GM12878 (cell line): ENCODE data around the gene MLPH. TPM values are rescaled to one million over a fixed set of nuclear protein-coding genes. Genes with fewer than 3 reads are reported as not detected.

Experiments used
- BCL11A ChIP-seq: IDR thresholded peaks from 2 replicates; pipeline ENCODE4 v1.6.1; 2011; ENCODE audit warnings: low read depth, low read length
- KDM1A ChIP-seq: fragments of 200-600 bp; sonication (generic); IDR thresholded peaks from 2 replicates; pipeline ENCODE4 v1.6.1; 2016; ENCODE audit warnings: borderline replicate concordance
- MXI1 ChIP-seq: fragments of 150-350 bp; IDR thresholded peaks from 2 replicates; pipeline ENCODE4 v1.6.1; 2011; ENCODE audit warnings: low read depth, mild to moderate bottlenecking, inconsistent platforms, low read length, improper control_type of control experiment
- MYC ChIP-seq: IDR thresholded peaks from 2 replicates; pipeline ENCODE4 v1.6.1; 2011; ENCODE audit warnings: mild to moderate bottlenecking, low read length, moderate library complexity, inconsistent platforms; ENCODE audit not compliant: insufficient read depth, insufficient replicate concordance, insufficient read length, severe bottlenecking
- NR2C1 ChIP-seq: fragments of 450-650 bp; IDR thresholded peaks from 2 replicates; pipeline ENCODE4 v1.6.1; 2017; ENCODE audit warnings: antibody characterized with exemption, mild to moderate bottlenecking, moderate library complexity
- RUNX3 ChIP-seq: IDR thresholded peaks from 2 replicates; pipeline ENCODE4 v1.6.1; 2012; ENCODE audit warnings: low read length, inconsistent platforms
- YY1 ChIP-seq: IDR thresholded peaks from 2 replicates; pipeline ENCODE4 v1.6.1; 2011; ENCODE audit warnings: low read depth, mild to moderate bottlenecking, low read length
- ZBTB4 ChIP-seq: fragments of 450-650 bp; formaldehyde crosslinking; IDR thresholded peaks from 2 replicates; pipeline ENCODE4 v1.4.0; 2022; ENCODE audit warnings: mild to moderate bottlenecking, moderate library complexity
- ZNF592 ChIP-seq: fragments of 450-650 bp; IDR thresholded peaks from 2 replicates; pipeline ENCODE4 v1.6.1; 2017; ENCODE audit warnings: mild to moderate bottlenecking, moderate library complexity
- microRNA-seq: library from miRNA; unstranded; fragments of <30 nt; microRNA quantifications from one replicate; pipeline ENCODE4, GENCODE V29; 2018
- polyA plus RNA-seq, 11 experiments: library from polyadenylated mRNA; depleted of rRNA in 4 of 11; unstranded in 6 of 11; stranded (reverse) in 5 of 11; fragments of >200 nt; fragmentation: Nextera tagmentation in 4 of 11; fragmentation: Illumina TruSeq in 1 of 11; extraction: Ambion mirVana in 4 of 11; extraction: Trizol in 1 of 11; gene quantifications; 1 replicate in 1 of 11; 2 replicates in 10 of 11; pipeline versions ENCODE4 v1.2.1 to v1.2.3, GENCODE V29; 2011 to 2016; ENCODE audit warnings: inconsistent platforms in 2 of 11, missing spikeins in 2 of 11, low read depth in 1 of 11
- small RNA-seq: library from RNA; depleted of rRNA; stranded (forward); fragments of <200 nt; gene quantifications from one replicate; pipeline ENCODE3, GENCODE V24; 2014
- total RNA-seq, 4 experiments: library from RNA; depleted of rRNA in 3 of 4; stranded (reverse); fragments of >200 nt in 3 of 4; fragmentation: Illumina TruSeq in 1 of 4; extraction: Trizol in 1 of 4; gene quantifications; 2 replicates each; pipeline versions ENCODE4 v1.2.1 to v1.2.3, GENCODE V29; 2013 to 2021
- TF ChIP-seq, protein P1 (sequence below): IDR thresholded peaks from 2 replicates; pipeline ENCODE4 v1.6.1; 2011; ENCODE audit warnings: low read depth, mild to moderate bottlenecking, low read length, moderate library complexity, borderline replicate concordance; ENCODE audit errors: extremely low read depth

MLPH gene
- total and polyA plus RNA-seq, 10 of the 15 experiments (the other 5 are each of a cell fraction or from before 2014, with no cell fraction given): 0.16 to 0.85 TPM; not detected in 8

DNA sequence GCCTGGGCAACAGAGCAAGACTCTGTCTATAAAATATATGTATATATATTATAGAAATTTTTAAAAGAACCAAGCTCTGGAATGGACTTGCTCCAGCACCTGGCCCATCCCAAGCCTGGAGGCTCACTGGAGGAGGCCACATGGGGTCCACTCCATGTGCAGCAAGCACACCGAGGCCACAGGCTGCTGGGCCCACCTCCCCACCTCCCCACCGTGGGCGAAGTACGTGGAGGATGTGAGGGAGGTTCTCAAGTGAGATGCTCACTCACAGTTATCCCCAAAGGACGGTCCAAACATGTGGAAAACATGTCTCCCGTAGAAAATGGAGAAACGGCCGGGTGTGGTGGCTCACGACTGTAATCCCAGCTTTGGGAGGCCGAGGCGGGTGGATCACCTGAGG is 117.3 kb downstream of the MLPH start (continued):
- TF ChIP-seq ZNF592: no peak
- no peak for TF ChIP-seq RUNX3
- TF ChIP-seq ZBTB4 (CRISPR knock-in tag): no peak
- TF ChIP-seq MXI1: no peak
- TF ChIP-seq, protein P1, sequence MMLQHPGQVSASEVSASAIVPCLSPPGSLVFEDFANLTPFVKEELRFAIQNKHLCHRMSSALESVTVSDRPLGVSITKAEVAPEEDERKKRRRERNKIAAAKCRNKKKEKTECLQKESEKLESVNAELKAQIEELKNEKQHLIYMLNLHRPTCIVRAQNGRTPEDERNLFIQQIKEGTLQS: no peak
- no peak for TF ChIP-seq MYC
- TF ChIP-seq NR2C1: no peak
- TF ChIP-seq BCL11A: no peak
- no peak for TF ChIP-seq YY1
- TF ChIP-seq KDM1A: no peak

Small RNAs within 50 kb of the gene (microRNA-seq; reads per million reads assigned to microRNA genes)
- not detected for gene MIR6811

Small RNAs within 50 kb of the gene (small RNA-seq; reads per million reads assigned to genes)
- not detected for gene MIR6811
- gene RNU6-1140P: 0.12 reads per million

Other genes starting within 250 kb of the MLPH start
- gene COL6A3, start 73.1 kb upstream of the MLPH start, total RNA-seq (2014; rRNA removed): not detected in 2 replicates
- 0.05 TPM in 1 of 2 replicates, not detected in the other for gene COL6A3, start 73.1 kb upstream of the MLPH start, total RNA-seq (2014; rRNA removed; fragmentation: Illumina TruSeq; extraction: Trizol)
- gene COL6A3, start 73.1 kb upstream of the MLPH start, total RNA-seq (2021): 0.43 and 0.51 TPM in 2 replicates
- 0.01 TPM in 1 of 2 replicates, not detected in the other for gene COL6A3, start 73.1 kb upstream of the MLPH start, polyA plus RNA-seq (2011; rRNA removed)
- gene COL6A3, start 73.1 kb upstream of the MLPH start, polyA plus RNA-seq (2014; fragmentation: Illumina TruSeq; extraction: Trizol): 0.01 and 0.14 TPM in 2 replicates
- not detected for gene COL6A3, start 73.1 kb upstream of the MLPH start, polyA plus RNA-seq (2014; fragmentation: Nextera tagmentation; extraction: Ambion mirVana)
- gene COL6A3, start 73.1 kb upstream of the MLPH start, polyA plus RNA-seq (2014; rRNA removed): 0.01 and 0.03 TPM in 2 replicates
- gene COL6A3, start 73.1 kb upstream of the MLPH start, polyA plus RNA-seq (2016; fragmentation: Nextera tagmentation; extraction: Ambion mirVana): under 1 TPM; 0.16 to 0.19 TPM
- gene PRLH, start 79.3 kb downstream of the MLPH start, total RNA-seq (2014; rRNA removed): not detected in 2 replicates
- not detected in 2 replicates for gene PRLH, start 79.3 kb downstream of the MLPH start, total RNA-seq (2014; rRNA removed; fragmentation: Illumina TruSeq; extraction: Trizol)
- gene PRLH, start 79.3 kb downstream of the MLPH start, total RNA-seq (2021): not detected in 2 replicates
- gene PRLH, start 79.3 kb downstream of the MLPH start, polyA plus RNA-seq (2011; rRNA removed): not detected in 2 replicates
- not detected in 2 replicates for gene PRLH, start 79.3 kb downstream of the MLPH start, polyA plus RNA-seq (2014; fragmentation: Illumina TruSeq; extraction: Trizol)
- gene PRLH, start 79.3 kb downstream of the MLPH start, polyA plus RNA-seq (2014; fragmentation: Nextera tagmentation; extraction: Ambion mirVana): not detected
- not detected in 2 replicates for gene PRLH, start 79.3 kb downstream of the MLPH start, polyA plus RNA-seq (2014; rRNA removed)
- not detected for gene PRLH, start 79.3 kb downstream of the MLPH start, polyA plus RNA-seq (2016; fragmentation: Nextera tagmentation; extraction: Ambion mirVana)
- gene RAB17, start 103.5 kb downstream of the MLPH start, total RNA-seq (2014; rRNA removed): 0.11 and 0.17 TPM in 2 replicates
- 0.09 and 0.23 TPM in 2 replicates for gene RAB17, start 103.5 kb downstream of the MLPH start, total RNA-seq (2014; rRNA removed; fragmentation: Illumina TruSeq; extraction: Trizol)
- 1.1 TPM in 2 replicates for gene RAB17, start 103.5 kb downstream of the MLPH start, total RNA-seq (2021)
- 0.42 and 1.2 TPM in 2 replicates for gene RAB17, start 103.5 kb downstream of the MLPH start, polyA plus RNA-seq (2011; rRNA removed)
- 0.28 and 0.87 TPM in 2 replicates for gene RAB17, start 103.5 kb downstream of the MLPH start, polyA plus RNA-seq (2014; fragmentation: Illumina TruSeq; extraction: Trizol)
- under 1 TPM in 1 of 2 experiments, not detected in 1; 0.07 TPM for gene RAB17, start 103.5 kb downstream of the MLPH start, polyA plus RNA-seq (2014; fragmentation: Nextera tagmentation; extraction: Ambion mirVana)
- 0.56 and 1.4 TPM in 2 replicates for gene RAB17, start 103.5 kb downstream of the MLPH start, polyA plus RNA-seq (2014; rRNA removed)
- not detected for gene RAB17, start 103.5 kb downstream of the MLPH start, polyA plus RNA-seq (2016; fragmentation: Nextera tagmentation; extraction: Ambion mirVana)
- 53.5 and 53.9 TPM in 2 replicates for gene LRRFIP1, start 140.3 kb downstream of the MLPH start, total RNA-seq (2014; rRNA removed)
- gene LRRFIP1, start 140.3 kb downstream of the MLPH start, total RNA-seq (2014; rRNA removed; fragmentation: Illumina TruSeq; extraction: Trizol): 77.6 and 83.3 TPM in 2 replicates
- 71.5 and 81.6 TPM in 2 replicates for gene LRRFIP1, start 140.3 kb downstream of the MLPH start, total RNA-seq (2021)
- gene LRRFIP1, start 140.3 kb downstream of the MLPH start, polyA plus RNA-seq (2011; rRNA removed): 71.0 and 94.9 TPM in 2 replicates
- gene LRRFIP1, start 140.3 kb downstream of the MLPH start, polyA plus RNA-seq (2014; fragmentation: Illumina TruSeq; extraction: Trizol): 107 and 130 TPM in 2 replicates
- gene LRRFIP1, start 140.3 kb downstream of the MLPH start, polyA plus RNA-seq (2014; fragmentation: Nextera tagmentation; extraction: Ambion mirVana): 10 to 100 TPM; 36.2 to 36.3 TPM
- 60.4 and 70.5 TPM in 2 replicates for gene LRRFIP1, start 140.3 kb downstream of the MLPH start, polyA plus RNA-seq (2014; rRNA removed)
- gene LRRFIP1, start 140.3 kb downstream of the MLPH start, polyA plus RNA-seq (2016; fragmentation: Nextera tagmentation; extraction: Ambion mirVana): 100 to 1,000 TPM in 1 of 2 experiments, 10 to 100 TPM in 1; 99.2 to 120 TPM